Parathyroid adenoma (tissue), 2 donors: ENCODE measurements around the gene PREX1.

ENCODE experiments used
- H2AFZ ChIP-seq: fragments of 300-600 bp; sonication (generic); one replicate; pipeline ENCODE4 v1.7.0; 2017; ENCODE audit warnings: antibody characterized with exemption, mild to moderate bottlenecking
- H3K27ac ChIP-seq: fragments of 300-600 bp; sonication (generic); one replicate; pipeline ENCODE4 v1.7.0; 2017
- H3K27me3 ChIP-seq: fragments of 300-600 bp; sonication (generic); one replicate; pipeline ENCODE4 v1.7.0; 2017; ENCODE audit warnings: low read length; ENCODE audit not compliant: control insufficient read depth, insufficient read depth
- H3K36me3 ChIP-seq: fragments of 300-600 bp; sonication (generic); one replicate; pipeline ENCODE4 v1.7.0; 2017; ENCODE audit warnings: low read length; ENCODE audit not compliant: control insufficient read depth, insufficient read depth
- H3K4me1 ChIP-seq: fragments of 300-600 bp; sonication (generic); one replicate; pipeline ENCODE4 v1.7.0; 2017; ENCODE audit warnings: control low read depth
- H3K4me2 ChIP-seq: fragments of 300-600 bp; sonication (generic); one replicate; pipeline ENCODE4 v1.7.0; 2017; ENCODE audit warnings: low read length
- H3K4me3 ChIP-seq: fragments of 300-600 bp; sonication (generic); one replicate; pipeline ENCODE4 v1.7.0; 2017; ENCODE audit warnings: low read depth, low read length
- H3K79me2 ChIP-seq: fragments of 300-600 bp; sonication (generic); one replicate; pipeline ENCODE4 v1.7.0; 2017; ENCODE audit warnings: control low read depth
- H3K9ac ChIP-seq: fragments of 300-600 bp; sonication (generic); one replicate; pipeline ENCODE4 v1.7.0; 2017; ENCODE audit warnings: mild to moderate bottlenecking
- H3K9me3 ChIP-seq: fragments of 300-600 bp; sonication (generic); one replicate; pipeline ENCODE4 v1.7.0; 2017; ENCODE audit warnings: low read length; ENCODE audit not compliant: control insufficient read depth
- CTCF ChIP-seq: fragments of 300-600 bp; sonication (generic); IDR thresholded peaks from one replicate; pipeline ENCODE4 v1.7.0; 2017; ENCODE audit warnings: antibody characterized with exemption, mild to moderate bottlenecking
- donor health status: primary hyperparathyroidism.

The PREX1 gene

GRCh38 chr20:48703107-48703506 is 124.7 kb downstream of the PREX1 start:
- no peaks in the 10 kb centered on the region for H3K27me3 ChIP-seq
- H3K79me2 ChIP-seq: no peaks in the 10 kb centered on the region
- no peaks in the 10 kb centered on the region for H3K36me3 ChIP-seq
- peaks cover 33% of the 10 kb centered on the region for H3K4me1 ChIP-seq
- peak overlapping the region; percentile 26 for H2AFZ ChIP-seq
- H3K4me3 ChIP-seq: no peak overlapping the region
- no peak overlapping the region for H3K4me2 ChIP-seq
- no peak overlapping the region for H3K27ac ChIP-seq
- TF ChIP-seq CTCF: no peak
- no peaks in the 10 kb centered on the region for H3K9me3 ChIP-seq
- no peak overlapping the region for H3K9ac ChIP-seq

GRCh38 chr20:48702455-48702913 is 125.3 kb downstream of the PREX1 start:
- no peaks in the 10 kb centered on the region for H3K27me3 ChIP-seq
- no peak overlapping the region for H2AFZ ChIP-seq
- H3K36me3 ChIP-seq: no peaks in the 10 kb centered on the region
- no peaks in the 10 kb centered on the region for H3K9me3 ChIP-seq
- H3K4me2 ChIP-seq: no peak overlapping the region
- H3K4me1 ChIP-seq: peaks cover 39% of the 10 kb centered on the region
- H3K27ac ChIP-seq: no peak overlapping the region
- H3K79me2 ChIP-seq: no peaks in the 10 kb centered on the region
- TF ChIP-seq CTCF: no peak
- H3K9ac ChIP-seq: no peak overlapping the region
- no peak overlapping the region for H3K4me3 ChIP-seq

GRCh38 chr20:48701702-48702101 is 126.1 kb downstream of the PREX1 start:
- no peak for TF ChIP-seq CTCF
- H3K4me1 ChIP-seq: peaks cover 42% of the 10 kb centered on the region
- no peak overlapping the region for H3K27ac ChIP-seq

GRCh38 chr20:48698507-48699267 is 129.1 kb downstream of the PREX1 start:
- TF ChIP-seq CTCF: no peak
- H3K79me2 ChIP-seq: no peaks in the 10 kb centered on the region
- H2AFZ ChIP-seq: peak overlapping the region; percentile 78
- no peaks in the 10 kb centered on the region for H3K27me3 ChIP-seq
- no peak overlapping the region for H3K9ac ChIP-seq
- no peaks in the 10 kb centered on the region for H3K9me3 ChIP-seq
- H3K4me2 ChIP-seq: no peak overlapping the region
- no peaks in the 10 kb centered on the region for H3K36me3 ChIP-seq
- peaks cover 24% of the 10 kb centered on the region for H3K4me1 ChIP-seq
- no peak overlapping the region for H3K4me3 ChIP-seq
- H3K27ac ChIP-seq: peak overlapping the region; percentile 73

More at GRCh38 chr20:48701702-48702101, 126.1 kb downstream of the PREX1 start:
- Histone ChIP-seq H3K4me3 (no peak overlapping the region), H3K79me2 (no peaks in the 10 kb centered on the region), H3K27me3 (no peaks in the 10 kb centered on the region), H3K36me3 (no peaks in the 10 kb centered on the region), H3K9me3 (no peaks in the 10 kb centered on the region), H3K4me2 (no peak overlapping the region), H3K9ac (no peak overlapping the region), H2AFZ (no peak overlapping the region)
